ENCODE results near the gene CRTAP.
A peak's percentile ranks its signal among the peaks of the same experiment; 100 is the strongest.
"Not testable (repeated sequence)": the region's sequence is repeated elsewhere in the genome, so short reads cannot be mapped to it uniquely, and the experiment has no call there.

The CRTAP gene

DNA sequence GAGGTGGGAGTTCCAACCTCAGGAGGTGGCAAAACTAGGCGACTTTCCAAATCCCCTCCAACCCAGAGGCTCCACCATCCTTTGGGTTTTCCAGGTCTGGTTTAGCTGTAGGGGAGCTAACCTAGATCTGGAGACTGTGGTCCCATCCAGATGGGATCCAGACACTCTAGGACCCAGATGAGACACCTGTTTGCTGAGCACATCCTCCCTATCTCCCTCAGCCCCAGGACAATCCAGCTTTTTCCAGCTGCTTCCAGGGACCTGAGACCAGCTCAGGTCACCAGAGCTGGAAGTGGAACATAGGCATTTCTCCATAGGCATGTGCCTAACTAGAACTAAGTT is 18.2 kb downstream of the CRTAP start:
- DNase-seq (ENCODE audit: low read depth, low spot score), result no peak
- H3K4me3 ChIP-seq (ENCODE audit: low read length), result no peak overlapping the region

DNA sequence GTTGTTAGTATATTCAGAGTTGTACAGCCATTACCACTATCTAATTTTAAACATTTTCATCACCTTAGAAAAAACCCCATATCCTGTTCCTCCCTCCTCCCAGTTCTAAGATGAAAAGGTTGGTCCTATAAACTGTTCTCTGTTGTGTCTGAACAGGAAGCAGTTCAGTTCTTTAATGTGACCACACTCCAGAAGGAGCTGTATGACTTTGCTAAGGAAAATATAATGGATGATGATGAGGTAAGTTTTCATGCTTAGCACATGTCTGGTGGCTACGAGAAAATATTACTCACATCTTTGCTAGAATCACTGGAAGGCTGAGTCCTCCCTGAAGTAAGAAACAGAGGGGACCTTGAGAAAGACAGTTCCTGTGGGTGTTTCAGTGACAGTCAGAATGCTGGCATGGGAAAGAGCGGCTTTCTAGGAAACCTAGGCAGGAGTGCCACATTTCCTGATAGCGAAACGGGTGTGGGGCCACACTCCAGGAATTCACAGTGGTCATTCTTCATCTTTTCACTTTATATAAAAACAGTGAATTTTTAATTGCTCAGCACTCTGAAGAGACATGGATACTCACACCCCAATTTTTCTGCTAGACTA is 20.3 kb downstream of the CRTAP start:
- no peak overlapping the region for H3K4me3 ChIP-seq (ENCODE audit: low read length)

DNA sequence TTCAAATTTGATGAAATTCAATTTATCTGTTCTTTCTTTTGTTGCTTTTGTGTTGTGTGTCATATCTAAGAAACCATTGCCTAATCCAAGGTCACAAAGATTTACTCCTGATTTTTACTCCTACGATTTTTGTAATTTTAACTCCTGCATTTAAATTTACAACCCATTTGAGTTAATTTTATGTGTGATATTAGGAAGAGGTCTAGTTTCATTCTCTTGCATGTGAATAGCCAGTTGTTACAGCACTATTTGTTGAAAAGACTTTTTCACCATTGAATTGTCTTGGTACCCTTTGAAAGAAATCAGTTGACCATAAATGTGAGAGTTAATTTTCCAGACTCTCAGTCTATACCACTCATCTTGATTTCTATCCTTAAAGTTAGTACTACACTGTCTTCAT is 23.9 kb downstream of the CRTAP start:
- no peak for DNase-seq (ENCODE audit: low read depth, low spot score)
- H3K4me3 ChIP-seq (ENCODE audit: low read length), result no peak overlapping the region

More for the DNA sequence above, 20.3 kb downstream of the CRTAP start:
- peak; percentile 40 for DNase-seq (ENCODE audit: low read depth, low spot score)

DNA sequence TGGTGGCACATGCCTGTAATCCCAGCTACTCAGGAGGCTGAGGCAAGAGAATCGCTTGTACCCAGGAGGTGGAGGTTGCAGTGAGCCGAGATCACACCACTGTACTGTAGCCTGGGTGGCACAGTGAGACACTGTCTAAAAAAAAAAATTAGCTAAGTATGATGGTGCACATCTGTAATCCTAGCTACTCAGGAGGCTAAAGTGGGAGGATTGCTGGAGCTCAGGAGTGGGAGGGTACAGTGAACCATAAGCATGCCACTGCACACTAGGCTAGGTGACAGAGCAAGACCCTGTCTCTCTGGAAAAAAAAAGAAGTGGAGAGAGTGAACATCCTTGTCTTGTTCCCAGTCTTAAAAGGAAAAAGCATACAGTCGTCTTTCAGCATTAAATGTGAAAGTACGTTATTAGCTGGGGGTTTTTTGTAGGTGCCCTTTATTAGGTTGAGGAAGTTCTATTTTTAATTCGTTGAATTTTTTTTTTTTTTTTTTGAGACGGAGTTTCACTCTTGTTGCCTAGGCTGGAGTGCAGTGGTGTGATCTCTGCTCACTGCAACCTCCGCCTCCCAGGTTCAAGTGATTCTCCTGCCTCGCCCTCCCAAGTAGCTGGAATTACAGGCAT is 25.3 kb downstream of the CRTAP start:
- not testable (repeated sequence) for DNase-seq (ENCODE audit: low read depth, low spot score); H3K4me3 ChIP-seq (ENCODE audit: low read length)

DNA sequence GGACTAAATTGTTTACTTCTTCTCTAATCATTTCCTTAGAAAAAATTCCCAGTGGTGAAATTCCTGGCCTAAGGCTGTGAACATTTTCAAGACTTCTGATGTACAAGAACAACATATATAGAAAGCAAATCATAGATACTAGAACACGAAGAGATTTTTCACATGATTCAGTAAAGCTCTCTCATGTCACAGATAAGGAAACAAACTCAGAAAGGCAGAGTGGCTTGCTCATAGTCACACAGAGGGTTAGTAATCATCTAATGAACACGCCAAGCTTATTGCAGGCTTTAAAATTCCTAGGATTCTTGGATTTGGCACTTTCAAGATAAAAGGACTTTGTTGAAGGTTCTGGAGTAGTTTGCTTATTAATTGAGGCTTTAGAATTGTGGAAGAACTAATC is 26.2 kb downstream of the CRTAP start:
- H3K4me3 ChIP-seq (ENCODE audit: low read length), result no peak overlapping the region
- DNase-seq (ENCODE audit: low read depth, low spot score), result no peak

DNA sequence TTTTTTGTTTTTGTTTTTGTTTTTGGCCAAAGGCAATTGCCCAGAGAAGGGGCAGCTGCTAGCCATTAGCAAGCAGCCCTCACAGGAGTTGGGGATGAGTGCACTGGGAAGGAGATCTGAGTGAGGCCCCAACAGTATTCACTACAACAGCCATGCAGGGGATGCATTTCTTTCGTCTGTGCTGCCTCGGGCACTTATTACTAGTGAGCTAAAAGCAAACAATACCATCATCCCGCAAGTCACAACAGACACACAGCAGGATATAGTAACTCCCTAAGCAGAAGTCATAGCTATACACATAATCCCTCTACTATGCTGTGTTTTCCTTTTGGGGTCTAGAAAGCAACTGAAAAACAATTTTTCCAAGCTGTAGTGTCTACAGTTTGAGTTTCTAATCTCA is 27.2 kb downstream of the CRTAP start:
- no peak for DNase-seq (ENCODE audit: low read depth, low spot score)
- no peak overlapping the region for H3K4me3 ChIP-seq (ENCODE audit: low read length)

DNA sequence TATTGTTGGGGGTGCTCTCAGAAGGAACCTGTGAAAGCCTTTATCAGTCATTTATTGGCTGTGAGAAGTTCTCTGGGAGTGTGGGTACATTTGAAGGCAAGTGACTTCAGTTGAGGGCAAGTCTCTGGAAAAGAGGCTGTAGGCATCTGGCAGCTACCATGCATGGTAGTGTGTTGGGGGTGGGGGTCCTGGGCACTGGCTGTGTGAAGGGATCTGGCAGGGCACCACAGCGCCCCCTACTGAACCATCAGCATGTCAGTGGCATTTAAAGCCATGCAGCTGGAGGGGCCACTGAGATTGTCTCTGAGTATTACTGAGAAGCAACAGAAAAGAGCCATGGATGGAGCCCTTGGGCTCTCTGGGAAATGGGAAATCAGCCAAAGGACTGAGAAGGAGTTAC is 30.6 kb downstream of the CRTAP start:
- peak; percentile 34 for DNase-seq (ENCODE audit: low read depth, low spot score)
- no peak overlapping the region for H3K4me3 ChIP-seq (ENCODE audit: low read length)

DNA sequence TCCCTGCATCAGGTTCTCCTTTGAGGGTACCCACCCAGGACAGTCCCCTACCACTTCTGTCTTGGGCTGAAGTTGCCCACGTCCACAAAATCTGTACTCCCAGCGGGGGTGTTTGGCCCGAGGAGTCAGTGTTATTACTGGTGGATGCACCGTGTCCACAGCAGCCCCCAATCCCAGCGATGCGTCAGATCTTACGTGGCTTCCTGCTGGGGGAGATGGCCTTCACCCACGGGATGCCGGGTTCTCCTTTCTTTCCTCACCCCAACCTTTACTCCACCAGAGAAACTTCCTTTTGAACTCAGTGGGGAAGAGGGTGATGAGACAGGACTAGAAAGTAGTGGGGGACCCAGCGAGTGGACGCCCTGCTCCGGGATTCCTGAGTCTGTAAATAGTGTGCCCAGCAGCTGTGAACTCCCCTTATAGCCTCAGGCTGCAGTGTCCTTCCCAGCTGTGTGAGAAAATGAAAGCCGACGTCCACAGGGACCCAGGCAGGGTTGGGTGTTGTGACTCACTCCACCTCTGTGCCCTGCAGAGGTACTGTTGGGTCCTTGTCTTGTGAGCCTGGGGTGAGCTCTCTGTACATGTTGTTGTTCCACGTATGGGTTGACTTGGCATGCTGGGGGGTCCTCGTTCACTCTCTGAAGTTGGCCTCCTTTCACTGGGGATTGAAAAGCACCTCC is 31.5 kb downstream of the CRTAP start:
- DNase-seq (ENCODE audit: low read depth, low spot score), result no peak

DNA sequence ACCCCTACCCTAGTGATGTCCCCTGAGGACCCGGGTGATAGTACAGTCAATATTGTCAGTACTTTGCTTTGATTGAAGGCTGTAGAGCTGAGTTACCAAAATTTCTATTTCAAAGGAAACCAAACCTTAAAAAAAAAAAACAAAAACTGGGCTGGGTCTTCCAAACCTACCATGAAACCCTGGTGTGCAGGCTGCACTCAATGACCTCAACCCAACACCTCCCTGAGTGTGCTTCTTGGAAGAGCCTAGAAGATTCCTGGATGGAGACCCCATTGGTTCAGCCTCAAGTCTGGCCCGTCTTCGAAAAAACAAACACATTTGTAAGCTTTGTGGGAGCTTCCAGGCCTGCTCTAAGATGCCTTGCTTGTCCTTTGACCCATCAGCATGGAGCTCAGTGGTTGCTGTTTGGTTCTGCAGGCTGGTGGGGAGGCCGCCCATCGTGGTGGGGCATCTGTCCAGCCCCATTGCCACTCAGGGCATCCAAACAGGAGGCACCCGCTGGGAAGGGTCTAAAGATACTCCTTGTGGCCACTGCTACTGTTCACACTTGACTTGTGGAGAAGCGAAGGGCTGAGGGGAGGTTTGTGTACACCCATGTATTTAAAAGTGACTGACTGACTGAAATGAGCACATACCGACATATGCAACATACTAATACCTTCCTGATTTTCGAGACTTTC is 32.2 kb downstream of the CRTAP start:
- no peak overlapping the region for H3K4me3 ChIP-seq (ENCODE audit: low read length)
- DNase-seq (ENCODE audit: low read depth, low spot score), result no peak

More for the DNA sequence above, 31.5 kb downstream of the CRTAP start:
- H3K4me3 ChIP-seq (ENCODE audit: low read length), result no peak overlapping the region

DNA sequence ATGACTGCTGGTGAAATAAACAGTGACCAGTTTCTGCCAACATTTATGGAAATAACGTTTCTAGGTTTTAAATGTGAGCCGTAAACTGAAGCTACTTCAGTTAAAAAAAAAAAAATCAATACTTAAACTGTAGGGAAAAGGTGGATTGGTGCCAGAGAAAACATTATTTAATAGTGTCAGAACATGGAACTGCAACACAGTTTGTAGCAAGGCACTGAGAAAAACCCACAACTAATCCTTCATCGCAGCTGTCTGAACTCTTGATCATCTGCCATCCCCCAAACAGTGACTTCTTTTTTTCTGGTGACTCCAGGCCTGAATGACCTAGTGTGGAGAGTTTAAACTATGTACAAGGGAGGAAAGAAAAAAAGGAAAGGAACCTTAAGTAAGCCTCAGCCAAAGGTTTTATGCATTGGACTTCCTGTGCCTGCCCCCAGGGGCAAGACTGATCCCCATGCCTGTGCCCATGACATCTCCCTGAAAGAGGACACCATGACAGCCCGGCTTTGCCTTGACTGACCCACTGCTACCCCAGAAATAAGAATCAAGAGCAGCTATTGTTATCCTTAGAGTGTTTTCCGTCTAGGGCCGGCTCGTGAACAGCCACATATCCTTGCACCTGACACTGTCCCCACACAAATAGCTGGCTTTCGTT is 33.1 kb downstream of the CRTAP start:
- H3K4me3 ChIP-seq (ENCODE audit: low read length), result no peak overlapping the region
- no peak for DNase-seq (ENCODE audit: low read depth, low spot score)

DNA sequence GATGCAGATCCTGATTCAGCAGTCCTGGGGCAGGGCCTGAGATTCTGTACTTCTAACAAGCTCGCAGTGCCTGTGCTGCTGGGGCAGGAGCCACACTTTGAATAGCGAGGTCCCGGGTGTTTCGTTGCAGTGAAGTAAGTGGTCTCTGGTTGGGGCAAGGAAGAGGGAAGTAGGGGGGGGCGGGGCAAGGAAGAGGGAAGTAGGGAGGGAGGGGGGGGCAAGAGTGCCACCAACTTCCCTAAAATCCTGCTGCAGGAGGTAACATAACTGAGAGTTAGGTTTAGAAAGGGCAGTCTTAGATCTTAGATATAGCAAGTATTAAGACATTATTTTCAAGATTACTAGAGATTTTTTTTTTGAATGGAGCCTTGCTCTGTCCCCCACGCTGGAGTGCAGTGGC is 35.5 kb downstream of the CRTAP start:
- H3K4me3 ChIP-seq (ENCODE audit: low read length), result no peak overlapping the region
- DNase-seq (ENCODE audit: low read depth, low spot score), result no peak

DNA sequence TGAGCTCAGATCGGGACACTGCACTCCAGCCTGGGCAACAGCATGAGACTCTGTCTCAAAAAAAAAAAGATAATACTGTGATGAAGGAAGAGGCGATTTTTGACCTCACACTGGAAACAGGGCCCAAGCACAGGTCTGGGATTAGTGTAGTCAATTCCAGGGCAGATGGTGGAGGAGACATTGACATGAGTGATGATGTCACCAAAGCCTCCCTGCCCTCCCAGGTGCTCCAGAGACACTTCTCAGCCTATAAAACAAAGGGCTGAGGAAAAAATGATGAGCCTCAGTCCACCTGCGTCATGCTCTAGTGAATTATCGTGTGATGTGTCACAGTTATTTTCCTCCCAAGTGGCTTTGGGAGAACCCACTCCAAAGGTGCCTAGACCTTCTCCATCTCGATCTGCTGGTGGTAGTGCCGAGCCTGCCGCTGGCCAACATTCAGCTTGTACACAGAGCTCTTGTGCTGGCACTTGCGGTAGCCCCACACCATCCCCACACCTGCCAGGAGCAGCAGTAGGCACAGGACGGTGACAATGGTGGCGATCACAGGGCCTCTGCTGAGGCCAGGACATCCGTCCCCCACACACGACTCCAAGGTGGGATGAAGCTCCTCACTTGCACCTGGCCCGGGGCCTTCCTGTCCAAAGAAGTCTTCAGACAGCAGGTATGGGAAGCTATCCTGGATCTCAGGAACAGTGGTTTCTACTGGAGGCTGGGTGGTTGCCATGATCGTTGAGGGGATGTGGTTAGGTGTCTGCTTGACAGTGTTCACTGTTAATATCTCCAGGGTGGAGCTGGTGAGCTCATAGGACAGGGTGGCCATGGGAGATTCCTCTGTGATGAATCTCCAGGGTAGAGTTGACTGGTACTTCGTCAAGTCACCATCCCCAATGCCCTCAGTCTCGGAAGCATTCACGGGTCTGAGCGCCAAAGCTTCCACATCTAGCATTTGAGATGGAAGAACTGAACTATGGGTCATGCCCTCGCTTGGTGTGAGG is 38.8 kb downstream of the CRTAP start:
- no peak overlapping the region for H3K4me3 ChIP-seq (ENCODE audit: low read length)
- DNase-seq (ENCODE audit: low read depth, low spot score), result peak; percentile 32

DNA sequence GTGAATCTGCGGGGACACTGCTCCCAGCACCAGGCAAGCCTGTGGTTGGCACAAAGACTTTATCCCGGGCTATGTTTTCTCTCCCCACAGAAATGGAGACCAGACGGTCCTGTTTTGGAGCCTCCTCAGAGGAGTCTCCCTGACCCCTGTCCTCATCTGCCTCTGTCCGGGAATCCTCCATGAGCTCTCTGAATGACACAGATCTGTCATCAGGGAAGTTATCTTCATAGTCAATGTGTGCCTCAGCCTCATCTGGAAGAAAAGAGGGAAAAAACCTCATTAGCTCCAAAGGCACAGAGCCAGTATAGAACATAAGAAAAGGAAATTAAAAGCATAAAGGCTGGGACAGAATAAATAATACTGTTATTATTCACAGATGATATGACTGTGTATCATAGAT is 40.0 kb downstream of the CRTAP start:
- DNase-seq (ENCODE audit: low read depth, low spot score), result no peak
- no peak overlapping the region for H3K4me3 ChIP-seq (ENCODE audit: low read length)

DNA sequence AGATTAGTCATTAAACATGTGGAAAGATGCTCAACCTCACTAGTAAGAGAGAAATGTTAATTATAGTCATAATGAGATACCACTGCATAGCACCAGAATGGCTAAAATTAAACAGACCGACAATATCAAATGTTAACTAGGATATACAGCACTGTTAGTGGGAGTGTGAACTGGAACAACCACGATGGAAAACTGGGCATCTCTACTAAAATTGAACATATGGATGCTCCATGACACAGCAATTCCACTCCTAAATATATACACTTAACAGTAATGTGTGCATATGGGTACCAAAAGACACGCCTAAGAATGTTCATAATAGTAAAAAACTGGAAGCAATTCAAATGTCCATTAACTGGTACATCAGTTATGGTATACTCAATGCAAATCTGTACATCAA is 41.5 kb downstream of the CRTAP start:
- DNase-seq (ENCODE audit: low read depth, low spot score), result no peak
- H3K4me3 ChIP-seq (ENCODE audit: low read length), result no peak overlapping the region

DNA sequence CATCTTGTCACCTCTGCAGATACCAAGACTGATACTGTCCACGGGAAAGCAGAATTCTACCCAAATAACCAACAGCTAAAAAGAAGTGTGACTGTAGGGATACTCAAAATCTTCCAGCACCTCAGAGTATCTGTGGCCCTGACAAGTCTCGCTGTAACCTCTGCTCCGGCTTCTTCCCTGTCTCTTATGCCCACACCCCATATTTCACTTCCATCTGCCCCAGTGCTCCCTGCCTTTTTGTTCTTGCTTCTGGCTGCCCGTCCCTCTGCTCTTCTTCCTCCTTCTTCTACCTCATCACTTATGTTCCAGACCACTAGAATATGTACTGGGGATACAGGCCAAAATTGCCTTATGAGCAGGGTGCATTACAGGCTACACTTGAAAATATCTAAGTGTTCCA is 45.4 kb downstream of the CRTAP start:
- no peak overlapping the region for H3K4me3 ChIP-seq (ENCODE audit: low read length)
- DNase-seq (ENCODE audit: low read depth, low spot score), result no peak

DNA sequence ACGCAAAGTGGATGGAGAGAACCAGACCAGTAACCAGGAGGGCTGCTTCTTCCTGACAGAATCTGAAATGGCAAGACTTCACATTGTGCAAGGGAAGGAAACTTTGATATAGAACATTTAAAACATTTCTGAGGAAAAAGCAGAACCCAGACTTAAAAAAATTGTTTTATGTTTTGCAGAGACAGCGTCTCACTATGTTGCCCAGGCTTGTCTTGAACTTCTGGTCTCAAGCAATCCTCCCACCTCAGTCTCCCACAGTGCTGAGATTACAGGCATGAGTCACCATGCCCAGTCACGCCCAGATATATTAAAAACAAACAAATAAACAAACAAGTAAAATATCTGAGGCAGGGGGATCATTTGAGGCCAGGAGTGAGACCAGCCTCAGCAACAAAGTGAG is 46.2 kb downstream of the CRTAP start:
- H3K4me3 ChIP-seq (ENCODE audit: low read length), result no peak overlapping the region
- DNase-seq (ENCODE audit: low read depth, low spot score), result no peak

DNA sequence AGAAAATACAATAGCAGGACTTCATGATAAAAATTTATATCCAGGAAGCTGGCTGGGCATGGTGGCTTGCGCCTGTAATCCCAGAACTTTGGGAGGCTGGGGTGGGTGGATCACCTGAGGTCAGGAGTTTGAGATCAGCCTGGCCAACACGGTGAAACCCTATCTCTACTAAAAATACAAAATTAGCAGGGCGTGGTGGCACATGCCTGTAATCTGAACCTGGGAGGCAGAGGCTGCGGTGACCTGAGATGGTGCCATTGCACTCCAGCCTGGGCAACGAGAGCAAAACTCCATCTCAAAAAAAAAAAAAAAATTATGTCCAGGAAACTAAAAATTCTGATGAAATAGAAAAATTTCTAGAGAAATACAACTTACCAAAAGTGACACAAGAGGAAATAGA is 48.8 kb downstream of the CRTAP start:
- not testable (repeated sequence) for H3K4me3 ChIP-seq (ENCODE audit: low read length); DNase-seq (ENCODE audit: low read depth, low spot score)

DNA sequence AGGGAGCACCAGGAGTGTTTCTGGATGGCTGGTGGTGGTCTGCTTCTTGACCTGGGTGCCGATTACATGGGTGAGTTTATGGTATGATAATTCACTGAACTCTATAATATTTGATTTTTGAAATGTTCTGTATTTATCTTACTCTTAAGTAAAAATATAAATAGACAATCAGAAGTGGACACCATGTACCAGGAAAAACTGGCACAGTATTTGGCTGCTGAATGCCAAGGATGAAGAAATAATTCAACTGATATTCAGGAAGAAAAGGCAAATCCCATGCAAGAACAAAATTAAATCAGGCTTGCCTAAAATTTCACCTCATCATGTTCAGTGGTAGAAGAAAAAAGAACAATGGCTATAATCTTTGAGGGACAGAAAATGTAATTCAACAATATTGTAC is 51.6 kb downstream of the CRTAP start:
- H3K4me3 ChIP-seq (ENCODE audit: low read length), result no peak overlapping the region

DNA sequence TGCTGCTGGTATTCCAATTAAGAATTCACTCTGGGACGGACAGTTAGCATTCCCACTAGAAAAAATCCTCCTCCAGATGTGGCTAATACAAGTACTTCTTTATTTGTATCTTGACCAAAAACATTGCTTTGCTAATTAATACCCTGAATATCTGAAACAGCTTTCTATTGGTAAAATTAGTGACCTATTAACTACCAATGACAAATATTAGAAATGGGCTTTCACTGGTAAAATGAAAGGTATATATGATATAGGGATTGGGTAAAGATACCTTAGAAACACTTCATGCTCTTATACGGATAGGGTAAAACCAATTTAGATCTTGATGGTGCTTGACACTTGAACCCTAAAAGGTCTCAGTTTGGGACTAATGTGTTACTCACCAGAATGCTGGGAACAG is 52.3 kb downstream of the CRTAP start:
- no peak overlapping the region for H3K4me3 ChIP-seq (ENCODE audit: low read length)
- DNase-seq (ENCODE audit: low read depth, low spot score), result no peak

More for the DNA sequence above, 51.6 kb downstream of the CRTAP start:
- no peak for DNase-seq (ENCODE audit: low read depth, low spot score)

Measured in Jurkat, Clone E6-1 (cell line).